RWPE2 (cell line): ENCODE measurements around the gene PHF23.

ENCODE experiments used
- ATAC-seq: fragments of 200-7000 bp; cut with Tn5 transposase; 3 replicates; pipeline ENCODE4 v1.9.1; 2021; ENCODE audit warnings: low read depth
- DNase-seq: peaks from one replicate; pipeline ENCODE4 v3.0.0-alpha.2; 2020; ENCODE audit warnings: low spot score
- H3K27ac ChIP-seq: fragments of 450-650 bp; 2 replicates; pipeline ENCODE4 v1.5.1; 2017; ENCODE audit warnings: mild to moderate bottlenecking; ENCODE audit not compliant: poor library complexity, severe bottlenecking
- H3K27me3 ChIP-seq: fragments of 250-450 bp; sonication (Bioruptor Pico); 2 replicates; pipeline ENCODE4 v1.5.1; 2021; ENCODE audit warnings: mild to moderate bottlenecking, moderate library complexity; ENCODE audit not compliant: insufficient read depth, poor library complexity, severe bottlenecking
- H3K36me3 ChIP-seq: fragments of 250-450 bp; sonication (Bioruptor Pico); 2 replicates; pipeline ENCODE4 v1.5.1; 2020; ENCODE audit warnings: low read depth, mild to moderate bottlenecking, moderate library complexity
- H3K4me1 ChIP-seq: fragments of 250-450 bp; sonication (Bioruptor Pico); 2 replicates; pipeline ENCODE4 v1.5.1; 2021; ENCODE audit warnings: mild to moderate bottlenecking, moderate library complexity; ENCODE audit not compliant: insufficient read depth, poor library complexity, severe bottlenecking
- H3K4me3 ChIP-seq: fragments of 250-450 bp; sonication (Bioruptor Pico); 2 replicates; pipeline ENCODE4 v1.5.1; 2021; ENCODE audit warnings: mild to moderate bottlenecking, moderate library complexity; ENCODE audit not compliant: severe bottlenecking
- H3K9me3 ChIP-seq: fragments of 250-450 bp; sonication (Bioruptor Pico); 2 replicates; pipeline ENCODE4 v1.5.1; 2021; ENCODE audit warnings: mild to moderate bottlenecking, moderate library complexity; ENCODE audit not compliant: severe bottlenecking
- CTCF ChIP-seq: fragments of 450-650 bp; IDR thresholded peaks from one replicate; pipeline ENCODE4 v1.5.1; 2017; ENCODE audit warnings: mild to moderate bottlenecking, moderate library complexity; ENCODE audit not compliant: poor library complexity, severe bottlenecking

PHF23 gene

GRCh38 chr17:7242717-7243452, 3.6 kb upstream of the PHF23 start:
- no peaks in the 10 kb centered on the region for H3K27me3 ChIP-seq
- peaks cover 40% of the 10 kb centered on the region for H3K36me3 ChIP-seq
- TF ChIP-seq CTCF: peak; percentile 5
- H3K27ac ChIP-seq: peak overlapping the region; percentile 74
- peak overlapping the region; percentile 72 for H3K4me3 ChIP-seq
- H3K9me3 ChIP-seq: no peaks in the 10 kb centered on the region
- DNase-seq (peak; percentile 94), ATAC-seq (peak; percentile 35)
- no peaks in the 10 kb centered on the region for H3K4me1 ChIP-seq

GRCh38 chr17:7241783-7242716, 2.8 kb upstream of the PHF23 start, which contains the start of gene GABARAP:
Gene GABARAP (minus strand): TSS chr17:7242449. CDS start chr17:7242330, 119 bp downstream.
- peak within 1 kb of the TSS; percentile 74 for H3K27ac ChIP-seq
- no peaks in the 10 kb centered on the region for H3K4me1 ChIP-seq
- peak within 1 kb of the TSS; percentile 72 for H3K4me3 ChIP-seq
- DNase-seq (no peak), ATAC-seq (0 out of 3 replicates have a peak, but pooled peaks have one; percentile 6)
- no peaks in the 10 kb centered on the region for H3K9me3 ChIP-seq
- TF ChIP-seq CTCF: no peak
- H3K27me3 ChIP-seq: no peaks in the 10 kb centered on the region
- H3K36me3 ChIP-seq: peaks cover 43% of the 10 kb centered on the region

GRCh38 chr17:7241090-7241733, 2.0 kb upstream of the PHF23 start:
- ATAC-seq (no peak), DNase-seq (no peak)
- H3K36me3 ChIP-seq: peaks cover 40% of the 10 kb centered on the region
- H3K27me3 ChIP-seq: no peaks in the 10 kb centered on the region
- peak overlapping the region; percentile 72 for H3K4me3 ChIP-seq
- H3K9me3 ChIP-seq: no peaks in the 10 kb centered on the region
- peak overlapping the region; percentile 74 for H3K27ac ChIP-seq
- H3K4me1 ChIP-seq: no peaks in the 10 kb centered on the region
- no peak for TF ChIP-seq CTCF

GRCh38 chr17:7240375-7240774, 1.1 kb upstream of the PHF23 start:
- Histone ChIP-seq H3K9me3 (no peaks in the 10 kb centered on the region), H3K27ac (peak overlapping the region; percentile 74), H3K4me1 (no peaks in the 10 kb centered on the region), H3K36me3 (peaks cover 40% of the 10 kb centered on the region), H3K4me3 (no peak overlapping the region), H3K27me3 (no peaks in the 10 kb centered on the region)
- no peak for TF ChIP-seq CTCF
- ATAC-seq (no peak), DNase-seq (no peak)
